Trophoblast cell (in vitro differentiated cells and primary cell): Measurements from ENCODE around the gene EXOC4.

Experiments
- DNase-seq, 2 donors: peaks; one replicate each; pipeline ENCODE4 v3.0.0-alpha.2; 2016
- H2AFZ ChIP-seq: 2 replicates; pipeline ENCODE4 v1.6.1; 2013; ENCODE audit warnings: low read length, moderate library complexity, mild to moderate bottlenecking; ENCODE audit not compliant: insufficient read depth, poor library complexity
- H2AK5ac ChIP-seq: 2 replicates; pipeline ENCODE4 v1.6.1; 2013; ENCODE audit warnings: mild to moderate bottlenecking, low read length
- H2BK120ac ChIP-seq: 2 replicates; pipeline ENCODE4 v1.6.1; 2013; ENCODE audit warnings: low read length, mild to moderate bottlenecking, moderate library complexity; ENCODE audit not compliant: insufficient read depth, poor library complexity
- H2BK12ac ChIP-seq: 2 replicates; pipeline ENCODE4 v1.6.1; 2013; ENCODE audit warnings: mild to moderate bottlenecking, low read length, moderate library complexity
- H2BK5ac ChIP-seq: 2 replicates; pipeline ENCODE4 v1.6.1; 2013; ENCODE audit warnings: low read length, low read depth, moderate library complexity, mild to moderate bottlenecking; ENCODE audit not compliant: poor library complexity
- H3K14ac ChIP-seq: 2 replicates; pipeline ENCODE4 v1.6.1; 2013; ENCODE audit warnings: mild to moderate bottlenecking, low read length
- H3K18ac ChIP-seq: 2 replicates; pipeline ENCODE4 v1.6.1; 2013; ENCODE audit warnings: mild to moderate bottlenecking, low read length
- H3K23ac ChIP-seq: 2 replicates; pipeline ENCODE4 v1.6.1; 2013; ENCODE audit warnings: low read length
- H3K27ac ChIP-seq: 2 replicates; pipeline ENCODE4 v1.5.1; 2013; ENCODE audit warnings: low read depth, mild to moderate bottlenecking, inconsistent platforms, low read length, moderate library complexity
- H3K27me3 ChIP-seq: 2 replicates; pipeline ENCODE4 v1.6.1; 2013; ENCODE audit warnings: inconsistent platforms, mild to moderate bottlenecking, low read length, moderate library complexity; ENCODE audit not compliant: insufficient read depth
- H3K36me3 ChIP-seq, 2 experiments: 1 replicate in 1 of 2; 2 replicates in 1 of 2; pipeline ENCODE4 v1.6.1; 2013; ENCODE audit warnings: low read length in 2 of 2, mild to moderate bottlenecking in 2 of 2, moderate library complexity in 1 of 2; ENCODE audit not compliant: insufficient read depth in 2 of 2, control insufficient read depth in 1 of 2
- H3K4ac ChIP-seq: 2 replicates; pipeline ENCODE4 v1.6.1; 2013; ENCODE audit warnings: low read depth, mild to moderate bottlenecking, low read length, moderate library complexity
- H3K4me1 ChIP-seq, 2 experiments: 1 replicate in 1 of 2; 2 replicates in 1 of 2; pipeline ENCODE4 v1.6.1; 2013; ENCODE audit warnings: low read length in 2 of 2, mild to moderate bottlenecking in 2 of 2, moderate library complexity in 1 of 2; ENCODE audit not compliant: insufficient read depth in 2 of 2, control insufficient read depth in 1 of 2
- H3K4me2 ChIP-seq: 2 replicates; pipeline ENCODE4 v1.6.1; 2013; ENCODE audit warnings: inconsistent platforms, mild to moderate bottlenecking, low read length, moderate library complexity
- H3K4me3 ChIP-seq: 2 replicates; pipeline ENCODE4 v1.5.1; 2013; ENCODE audit warnings: mild to moderate bottlenecking, low read depth, low read length, inconsistent platforms
- H3K79me1 ChIP-seq: one replicate; pipeline ENCODE4 v1.6.1; 2013; ENCODE audit warnings: low read length
- H3K79me2 ChIP-seq: 2 replicates; pipeline ENCODE4 v1.6.1; 2013; ENCODE audit warnings: low read length, mild to moderate bottlenecking; ENCODE audit not compliant: control insufficient read depth, insufficient read depth, poor library complexity
- H3K9ac ChIP-seq: 2 replicates; pipeline ENCODE4 v1.6.1; 2013; ENCODE audit warnings: mild to moderate bottlenecking, low read length
- H3K9me3 ChIP-seq: 2 replicates; pipeline ENCODE4 v1.6.1; 2013; ENCODE audit warnings: low read depth, mild to moderate bottlenecking, control low read depth, inconsistent platforms, low read length; ENCODE audit not compliant: insufficient read depth
- H4K12ac ChIP-seq: 2 replicates; pipeline ENCODE4 v1.6.1; 2013; ENCODE audit warnings: low read depth, mild to moderate bottlenecking, low read length, moderate library complexity
- H4K8ac ChIP-seq: 2 replicates; pipeline ENCODE4 v1.6.1; 2013; ENCODE audit warnings: low read depth, mild to moderate bottlenecking, low read length, moderate library complexity
- H4K91ac ChIP-seq: one replicate; pipeline ENCODE4 v1.6.1; 2013; ENCODE audit warnings: low read depth, mild to moderate bottlenecking, low read length, moderate library complexity
- WGBS: extraction: QIAGEN DNeasy Blood & Tissue Kit; methylation state at CpG from one replicate; pipeline ENCODE4 v1.1.7; 2013; ENCODE audit warnings: missing lambda C conversion rate; ENCODE audit not compliant: insufficient read length, insufficient coverage; ENCODE audit errors: extremely low coverage; 5-methylcytosine and 5-hydroxymethylcytosine counted together

EXOC4 gene

GRCh38 chr7:133976140-133976539 lies 723.3 kb downstream of the EXOC4 start:
- Histone ChIP-seq H3K27ac (no peak overlapping the region), H2BK12ac (no peak overlapping the region), H3K79me1 (no peaks in the 10 kb centered on the region), H3K79me2 (no peaks in the 10 kb centered on the region), H4K12ac (no peak overlapping the region), H4K91ac (no peak overlapping the region), H2AK5ac (no peak overlapping the region), H3K4me1 (no peaks in the 10 kb centered on the region), H3K9me3 (no peaks in the 10 kb centered on the region), H4K8ac (no peak overlapping the region), H3K4me2 (no peak overlapping the region), H3K36me3 (no peaks in the 10 kb centered on the region), H3K27me3 (no peaks in the 10 kb centered on the region), H3K9ac (no peak overlapping the region), H3K23ac (no peak overlapping the region), H3K4me3 (no peak overlapping the region), H2BK5ac (no peak overlapping the region), H2AFZ (no peak overlapping the region), H3K14ac (no peak overlapping the region), H3K18ac (no peak overlapping the region), H3K4ac (no peak overlapping the region), H2BK120ac (no peak overlapping the region)
- no peak for DNase-seq
- no CpG with 5 or more reads among the region's 1 CpG for WGBS

- Histone ChIP-seq H4K91ac (no peak overlapping the region), H3K4me3 (no peak overlapping the region), H3K23ac (no peak overlapping the region), H2BK12ac (no peak overlapping the region), H3K4me1 (no peaks in the 10 kb centered on the region), H4K8ac (no peak overlapping the region), H3K79me2 (no peaks in the 10 kb centered on the region), H4K12ac (no peak overlapping the region), H2BK5ac (no peak overlapping the region), H3K9ac (no peak overlapping the region), H3K36me3 (no peaks in the 10 kb centered on the region), H3K4me2 (no peak overlapping the region), H2AFZ (no peak overlapping the region), H3K27me3 (no peaks in the 10 kb centered on the region), H2AK5ac (no peak overlapping the region), H3K14ac (no peak overlapping the region), H3K4ac (no peak overlapping the region), H3K27ac (no peak overlapping the region), H3K79me1 (no peaks in the 10 kb centered on the region), H3K9me3 (no peaks in the 10 kb centered on the region), H3K18ac (no peak overlapping the region), H2BK120ac (no peak overlapping the region)
- WGBS, result no CpG with 5 or more reads among the region's 4 CpGs
- DNase-seq, result no peak
These were observed 724.8 kb downstream of the EXOC4 start for GRCh38 chr7:133977409-133978274.

- Histone ChIP-seq H4K91ac (no peak overlapping the region), H3K9me3 (no peaks in the 10 kb centered on the region), H4K8ac (no peak overlapping the region), H2BK12ac (no peak overlapping the region), H3K36me3 (no peaks in the 10 kb centered on the region), H3K4me2 (no peak overlapping the region), H2BK120ac (no peak overlapping the region), H3K27me3 (no peaks in the 10 kb centered on the region), H3K18ac (no peak overlapping the region), H3K4ac (no peak overlapping the region), H2AFZ (no peak overlapping the region), H3K4me3 (no peak overlapping the region), H2AK5ac (no peak overlapping the region), H3K9ac (no peak overlapping the region), H4K12ac (no peak overlapping the region), H3K14ac (no peak overlapping the region), H3K4me1 (no peaks in the 10 kb centered on the region), H3K23ac (no peak overlapping the region), H3K79me2 (no peaks in the 10 kb centered on the region), H2BK5ac (no peak overlapping the region), H3K27ac (no peak overlapping the region), H3K79me1 (no peaks in the 10 kb centered on the region)
- DNase-seq, result no peak
- WGBS, result no CpG with 5 or more reads among the region's 5 CpGs
These were observed 725.8 kb downstream of the EXOC4 start for GRCh38 chr7:133978502-133979295.

- Histone ChIP-seq H3K79me1 (no peaks in the 10 kb centered on the region), H3K4me1 (no peaks in the 10 kb centered on the region), H3K18ac (no peak overlapping the region), H3K79me2 (no peaks in the 10 kb centered on the region), H3K27ac (no peak overlapping the region), H3K4me3 (no peak overlapping the region), H4K12ac (no peak overlapping the region), H3K9ac (no peak overlapping the region), H3K4me2 (no peak overlapping the region), H3K9me3 (no peaks in the 10 kb centered on the region), H2BK5ac (no peak overlapping the region), H3K14ac (no peak overlapping the region), H3K36me3 (no peaks in the 10 kb centered on the region), H2BK120ac (no peak overlapping the region), H2AFZ (no peak overlapping the region), H4K8ac (no peak overlapping the region), H3K23ac (no peak overlapping the region), H3K27me3 (no peaks in the 10 kb centered on the region), H2AK5ac (no peak overlapping the region), H3K4ac (no peak overlapping the region), H2BK12ac (no peak overlapping the region), H4K91ac (no peak overlapping the region)
- DNase-seq, result no peak
- no CpG with 5 or more reads among the region's 1 CpG for WGBS
These were observed 727.9 kb downstream of the EXOC4 start for GRCh38 chr7:133980804-133981203.
